Thoracic aorta (tissue), 2 donors: ENCODE data around the gene PNMT. TPM values are rescaled to one million over a fixed set of nuclear protein-coding genes. Genes with fewer than 3 reads are reported as not detected.
"Not testable (repeated sequence)": the region's sequence is repeated elsewhere in the genome, so short reads cannot be mapped to it uniquely, and the experiment has no call there.

Source experiments
- ATAC-seq: fragments of 150-250 bp; one replicate; pipeline ENCODE4 v1.8.0; 2017; ENCODE audit warnings: low read depth; ENCODE audit not compliant: insufficient number of reproducible peaks, low FRiP score
- DNase-seq: peaks from one replicate; pipeline ENCODE4 v3.0.0-alpha.2; 2020; ENCODE audit warnings: low spot score
- H3K27ac ChIP-seq, 2 donors: fragments of 200-600 bp; sonication (generic); 1 replicate in 1 of 2; 2 replicates in 1 of 2; pipeline ENCODE4 v1.5.1; 2016; ENCODE audit warnings: mild to moderate bottlenecking in 2 of 2, moderate library complexity in 2 of 2
- H3K27me3 ChIP-seq: fragments of 200-600 bp; sonication (generic); replicated peaks from 2 replicates; pipeline ENCODE4 v1.6.0; 2016; ENCODE audit warnings: mild to moderate bottlenecking; ENCODE audit not compliant: insufficient read depth
- H3K36me3 ChIP-seq: fragments of 200-600 bp; sonication (generic); one replicate; pipeline ENCODE4 v1.5.1; 2016
- H3K4me1 ChIP-seq, 2 donors: fragments of 200-600 bp; sonication (generic); 1 replicate in 1 of 2; 2 replicates in 1 of 2; pipeline versions ENCODE4 v1.5.1 to v1.6.0; 2016; ENCODE audit warnings: low read depth in 2 of 2, mild to moderate bottlenecking in 1 of 2; ENCODE audit not compliant: control insufficient read depth in 1 of 2
- H3K4me3 ChIP-seq: fragments of 200-600 bp; sonication (generic); 2 replicates; pipeline ENCODE4 v1.5.1; 2016; ENCODE audit warnings: mild to moderate bottlenecking
- H3K9me3 ChIP-seq: fragments of 200-600 bp; sonication (generic); 2 replicates; pipeline ENCODE4 v1.5.1; 2016
- CTCF ChIP-seq: fragments of 200-600 bp; sonication (generic); IDR thresholded peaks from one replicate; pipeline ENCODE4 v1.5.1; 2019; ENCODE audit warnings: antibody characterized with exemption
- total RNA-seq, 2 donors: library from RNA; depleted of rRNA; stranded (reverse); fragments of >200 nt; gene quantifications; one replicate each; pipeline versions ENCODE4 v1.1.0 to v1.2.3, GENCODE V29; 2016

PNMT gene
- total RNA-seq, 2 donors from 2014 or later: 3.1 to 22.9 TPM

DNA sequence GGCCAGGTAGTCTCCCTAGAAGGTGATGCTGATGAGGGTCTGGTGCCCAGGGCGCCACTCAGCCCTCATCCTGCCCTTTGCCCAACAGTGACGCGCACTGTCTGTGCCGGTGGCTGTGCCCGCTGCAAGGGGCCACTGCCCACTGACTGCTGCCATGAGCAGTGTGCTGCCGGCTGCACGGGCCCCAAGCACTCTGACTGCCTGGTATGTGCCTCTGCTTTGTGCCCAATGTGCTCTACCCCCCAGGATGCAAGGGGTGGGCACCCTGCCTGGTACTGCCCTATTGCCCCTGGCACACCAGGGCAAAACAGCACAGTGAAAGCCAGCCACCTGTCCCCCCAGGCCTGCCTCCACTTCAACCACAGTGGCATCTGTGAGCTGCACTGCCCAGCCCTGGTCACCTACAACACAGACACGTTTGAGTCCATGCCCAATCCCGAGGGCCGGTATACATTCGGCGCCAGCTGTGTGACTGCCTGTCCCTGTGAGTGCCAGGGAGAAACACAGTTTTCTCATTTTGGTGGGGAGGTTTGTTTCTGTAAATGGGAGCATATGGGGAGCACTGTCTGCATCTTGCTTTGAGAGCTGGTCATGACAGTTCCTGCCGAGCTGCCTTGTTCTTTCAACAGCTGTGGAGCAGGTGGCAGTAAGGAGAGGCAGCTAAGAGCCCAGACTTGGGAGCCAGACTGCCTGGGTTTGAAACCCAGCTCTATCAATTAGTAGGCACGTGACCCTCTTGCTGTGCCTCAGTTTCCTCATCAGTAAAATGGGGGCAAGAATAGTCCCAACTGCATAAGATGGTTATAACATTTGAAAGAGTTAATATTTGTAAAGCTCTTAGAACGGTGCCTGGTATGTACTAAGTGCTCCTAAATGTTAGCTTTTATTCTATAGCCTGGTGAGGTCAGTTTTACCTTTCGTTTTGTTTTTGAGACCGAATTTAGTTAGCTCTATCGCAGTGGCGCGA is 42.0 kb downstream of the PNMT start:
- DNase-seq: no peak
- Histone ChIP-seq H3K27ac (no peak overlapping the region), H3K4me3 (no peak overlapping the region), H3K9me3 (no peaks in the 10 kb centered on the region), H3K27me3 (no peaks in the 10 kb centered on the region), H3K4me1 (peaks cover 12 to 20% of the 10 kb centered on the region in 2 donors), H3K36me3 (peaks cover 81% of the 10 kb centered on the region)
- no peak for TF ChIP-seq CTCF
- ATAC-seq: no peak

GRCh38 chr17:39711071-39711470 is 42.8 kb downstream of the PNMT start:
- H3K27me3 ChIP-seq, H3K4me3 ChIP-seq, ATAC-seq, H3K9me3 ChIP-seq, H3K27ac ChIP-seq, DNase-seq: not testable (repeated sequence)
- Histone ChIP-seq H3K36me3 (peaks cover 89% of the 10 kb centered on the region), H3K4me1 (peaks cover 5 to 12% of the 10 kb centered on the region in 2 donors)

DNA sequence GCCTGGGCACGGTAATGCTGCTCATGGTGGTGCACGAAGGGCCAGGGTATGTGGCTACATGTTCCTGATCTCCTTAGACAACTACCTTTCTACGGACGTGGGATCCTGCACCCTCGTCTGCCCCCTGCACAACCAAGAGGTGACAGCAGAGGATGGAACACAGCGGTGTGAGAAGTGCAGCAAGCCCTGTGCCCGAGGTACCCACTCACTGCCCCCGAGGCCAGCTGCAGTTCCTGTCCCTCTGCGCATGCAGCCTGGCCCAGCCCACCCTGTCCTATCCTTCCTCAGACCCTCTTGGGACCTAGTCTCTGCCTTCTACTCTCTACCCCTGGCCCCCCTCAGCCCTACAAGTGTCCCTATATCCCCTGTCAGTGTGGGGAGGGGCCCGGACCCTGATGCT is 43.6 kb downstream of the PNMT start:
- Histone ChIP-seq H3K4me1 (peaks cover 0 to 4% of the 10 kb centered on the region in 2 donors), H3K27me3 (no peaks in the 10 kb centered on the region), H3K27ac (no peak overlapping the region), H3K9me3 (no peaks in the 10 kb centered on the region), H3K36me3 (peaks cover 96% of the 10 kb centered on the region), H3K4me3 (no peak overlapping the region)
- no peak for ATAC-seq
- TF ChIP-seq CTCF: no peak
- no peak for DNase-seq

DNA sequence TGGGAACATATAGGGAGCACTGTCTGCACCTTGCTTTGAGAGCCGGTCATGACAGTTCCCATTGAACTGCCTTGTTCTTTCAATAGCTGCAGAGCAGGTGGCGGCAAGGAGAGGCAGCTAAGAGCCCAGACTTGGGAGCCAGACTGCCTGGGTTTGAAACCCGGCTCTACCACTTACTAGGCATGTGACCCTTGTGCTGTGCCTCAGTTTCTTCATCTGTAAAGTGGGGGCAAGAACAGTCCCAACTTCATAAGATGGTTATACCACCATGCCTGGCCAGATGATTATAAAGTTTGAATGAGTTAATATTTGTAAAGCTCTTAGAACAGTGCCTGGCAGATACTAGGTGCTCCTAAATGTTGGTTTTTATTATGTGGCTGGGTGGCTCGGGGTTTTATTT is 46.0 kb downstream of the PNMT start:
- no peak for TF ChIP-seq CTCF
- H3K36me3 ChIP-seq: peaks cover 88% of the 10 kb centered on the region
- no peaks in the 10 kb centered on the region for H3K4me1 ChIP-seq
- no peak overlapping the region for H3K4me3 ChIP-seq
- ATAC-seq (no peak), DNase-seq (no peak)
- no peaks in the 10 kb centered on the region for H3K27me3 ChIP-seq
- H3K9me3 ChIP-seq: no peaks in the 10 kb centered on the region
- H3K27ac ChIP-seq: no peak overlapping the region

DNA sequence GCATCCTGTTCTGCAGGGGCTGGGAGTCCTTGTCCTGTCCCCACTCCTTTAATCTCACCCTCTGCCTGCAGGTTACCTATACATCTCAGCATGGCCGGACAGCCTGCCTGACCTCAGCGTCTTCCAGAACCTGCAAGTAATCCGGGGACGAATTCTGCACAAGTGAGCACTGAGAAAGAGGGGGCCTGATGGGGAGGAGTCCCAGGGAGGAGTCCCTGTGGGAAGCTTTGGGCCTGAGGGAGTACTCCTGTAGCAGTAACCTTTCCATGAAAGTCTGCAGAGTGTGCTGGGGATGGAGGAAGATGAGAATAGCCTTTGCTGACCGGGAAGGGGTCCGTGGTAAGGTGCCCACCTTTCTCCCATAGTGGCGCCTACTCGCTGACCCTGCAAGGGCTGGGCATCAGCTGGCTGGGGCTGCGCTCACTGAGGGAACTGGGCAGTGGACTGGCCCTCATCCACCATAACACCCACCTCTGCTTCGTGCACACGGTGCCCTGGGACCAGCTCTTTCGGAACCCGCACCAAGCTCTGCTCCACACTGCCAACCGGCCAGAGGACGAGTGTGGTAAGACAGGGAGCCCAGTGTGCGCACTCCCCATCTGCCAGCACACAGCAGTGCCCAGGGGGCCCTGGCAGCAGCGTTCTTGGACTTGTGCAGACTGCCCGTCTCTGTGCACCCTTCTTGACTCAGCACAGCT is 47.3 kb downstream of the PNMT start:
- TF ChIP-seq CTCF: no peak
- Histone ChIP-seq H3K27me3 (no peaks in the 10 kb centered on the region), H3K4me1 (no peaks in the 10 kb centered on the region), H3K4me3 (no peak overlapping the region), H3K9me3 (no peaks in the 10 kb centered on the region), H3K36me3 (peaks cover 88% of the 10 kb centered on the region), H3K27ac (no peak overlapping the region)
- DNase-seq (no peak), ATAC-seq (no peak)
